GM21390 (cell line): ENCODE data around the gene ASCC3.
A peak's percentile ranks its signal among the peaks of the same experiment; 100 is the strongest.
"Not testable (repeated sequence)": the region's sequence is repeated elsewhere in the genome, so short reads cannot be mapped to it uniquely, and the experiment has no call there.

ENCODE experiments used
- ATAC-seq: cut with Tn5 transposase; IDR thresholded peaks from one replicate; pipeline ENCODE4 v1.9.1; 2021; ENCODE audit not compliant: unreplicated experiment

Gene ASCC3

GRCh38 chr6:100886076-100886475 lies 4.9 kb upstream of the ASCC3 start:
- no peak for ATAC-seq

DNA sequence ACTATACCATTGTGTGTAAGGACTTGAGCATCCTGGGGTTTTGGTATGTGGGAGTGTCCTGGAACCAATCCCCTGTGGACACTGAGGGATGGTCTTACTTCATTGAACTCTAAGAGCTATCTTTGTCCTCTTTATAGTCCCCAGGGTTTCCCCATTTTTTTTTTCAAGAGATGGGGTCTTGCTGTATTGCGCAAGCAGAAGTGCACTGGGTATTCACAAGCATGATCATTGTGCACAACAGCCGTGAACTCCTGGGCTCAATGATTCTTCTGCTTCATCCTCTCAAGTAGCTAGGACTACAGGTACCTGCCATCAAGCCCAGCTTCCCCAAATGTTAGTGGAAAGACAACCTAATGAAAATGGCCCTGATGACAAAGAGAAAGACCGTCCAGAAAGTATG lies 2.2 kb upstream of the ASCC3 start:
- ATAC-seq, result no peak

GRCh38 chr6:100881707-100882040 lies 545 bp upstream of the ASCC3 start:
- peak; percentile 22 for ATAC-seq

DNA sequence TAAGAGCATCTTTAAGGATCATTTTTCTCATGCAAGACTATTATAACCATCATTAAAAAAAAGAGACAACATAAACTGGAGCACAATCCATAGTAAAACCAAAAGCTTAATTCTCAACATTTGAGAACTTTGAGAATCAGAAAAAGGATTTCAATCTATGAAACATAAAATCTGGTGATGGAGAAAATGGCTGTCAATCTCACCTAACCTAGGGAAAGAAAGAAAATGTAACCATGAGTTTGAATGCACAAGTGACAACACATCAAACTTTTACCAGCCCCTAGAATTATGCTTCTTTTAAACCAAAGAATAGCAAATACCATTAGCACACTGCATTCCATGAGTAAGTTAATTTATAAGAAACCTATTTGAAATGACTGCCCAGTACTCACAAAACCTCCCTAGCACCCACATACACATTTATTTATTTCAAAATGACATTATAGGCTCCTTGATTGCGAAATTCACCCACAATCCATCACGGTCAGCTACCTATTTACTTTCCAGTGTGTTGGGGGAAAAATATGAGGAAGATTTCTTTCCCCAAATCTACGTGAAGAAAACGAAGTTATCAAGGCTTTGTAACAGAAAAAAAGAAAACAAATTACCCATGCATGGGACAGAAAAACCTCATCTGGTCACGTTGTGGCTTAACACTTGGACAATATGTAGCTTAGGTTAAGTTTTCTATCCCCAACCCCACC lies 828 bp downstream of the ASCC3 start:
- no peak for ATAC-seq

DNA sequence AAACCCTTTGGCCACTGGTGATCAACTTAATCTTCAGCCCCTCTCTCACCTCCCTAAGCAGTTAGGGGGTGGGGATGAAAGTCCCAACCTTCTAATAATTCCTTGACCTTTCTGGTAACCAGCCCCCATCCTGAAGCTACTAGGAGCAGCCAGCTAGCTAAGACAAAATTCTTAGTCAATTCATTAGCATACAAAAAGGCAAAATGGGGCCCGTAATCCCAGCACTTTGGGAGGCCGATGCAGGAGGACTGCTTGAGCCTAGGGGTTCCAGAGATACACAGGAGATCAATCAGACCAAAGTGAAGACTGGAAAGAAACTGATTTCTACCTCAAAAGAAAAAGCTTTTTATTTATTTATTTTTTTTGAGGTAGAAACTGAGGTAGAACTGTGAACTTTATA lies 1.8 kb downstream of the ASCC3 start:
- no peak for ATAC-seq

DNA sequence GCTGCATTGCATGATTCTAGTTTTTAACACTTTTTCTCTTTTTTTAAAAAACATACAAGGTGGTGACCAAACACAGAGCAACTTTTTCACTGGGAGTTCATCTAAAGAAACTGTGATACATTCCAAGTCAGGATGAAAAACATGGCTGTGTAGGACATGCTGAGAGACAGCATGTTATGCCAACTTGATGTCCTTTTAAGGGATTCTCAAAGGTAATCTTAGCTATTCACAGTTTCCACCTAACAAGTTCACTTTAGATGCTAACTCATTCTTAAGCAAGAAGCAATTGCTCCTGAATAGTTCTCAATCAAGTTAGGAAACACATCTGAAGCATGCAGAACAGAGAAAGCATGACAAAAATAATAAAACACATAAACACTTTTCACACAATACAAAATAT lies 3.3 kb downstream of the ASCC3 start:
- no peak for ATAC-seq

DNA sequence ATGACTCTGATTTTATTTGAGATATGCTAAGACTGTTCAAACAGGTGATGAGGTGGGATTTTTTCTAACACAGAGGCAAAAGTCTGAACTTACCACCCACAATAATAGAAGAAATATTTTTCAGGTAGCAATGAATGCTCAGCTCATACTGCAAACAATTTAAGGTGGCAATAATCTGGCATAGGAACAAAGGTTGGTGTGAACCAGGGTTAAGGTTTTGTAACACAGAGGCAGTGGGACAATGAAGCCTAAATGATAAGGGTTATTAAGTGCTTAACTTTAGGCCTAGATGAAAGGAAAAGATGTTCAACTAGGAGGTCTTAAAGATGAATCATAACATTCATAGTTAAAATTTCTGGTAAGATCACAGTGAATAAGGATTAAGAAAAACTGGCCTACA lies 4.9 kb downstream of the ASCC3 start:
- ATAC-seq, result no peak

GRCh38 chr6:100865525-100865924 lies 15.6 kb downstream of the ASCC3 start:
- ATAC-seq, result no peak

- ATAC-seq, result no peak
Measured at GRCh38 chr6:100862063-100862462, 19.1 kb downstream of the ASCC3 start.

DNA sequence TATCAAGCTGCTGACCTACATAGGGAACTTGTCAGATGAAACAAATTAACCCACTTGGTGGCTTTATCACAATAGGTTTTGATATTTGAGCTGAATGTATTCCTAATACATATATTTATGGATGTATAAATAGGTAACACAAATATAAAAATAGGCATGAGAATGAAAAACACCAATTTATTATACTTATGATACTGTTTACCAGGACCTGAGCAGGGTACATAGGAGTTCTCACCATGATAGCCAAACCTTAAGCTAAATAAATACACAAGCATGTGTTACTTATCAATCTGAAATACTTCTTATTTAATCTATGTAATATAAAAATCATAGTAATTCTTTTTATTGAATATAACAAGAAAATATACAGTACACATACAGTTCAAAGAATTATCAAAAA lies 25.0 kb downstream of the ASCC3 start:
- ATAC-seq, result no peak

GRCh38 chr6:100851819-100852218 lies 29.3 kb downstream of the ASCC3 start:
- no peak for ATAC-seq

GRCh38 chr6:100850174-100850573 lies 31.0 kb downstream of the ASCC3 start:
- ATAC-seq, result no peak

DNA sequence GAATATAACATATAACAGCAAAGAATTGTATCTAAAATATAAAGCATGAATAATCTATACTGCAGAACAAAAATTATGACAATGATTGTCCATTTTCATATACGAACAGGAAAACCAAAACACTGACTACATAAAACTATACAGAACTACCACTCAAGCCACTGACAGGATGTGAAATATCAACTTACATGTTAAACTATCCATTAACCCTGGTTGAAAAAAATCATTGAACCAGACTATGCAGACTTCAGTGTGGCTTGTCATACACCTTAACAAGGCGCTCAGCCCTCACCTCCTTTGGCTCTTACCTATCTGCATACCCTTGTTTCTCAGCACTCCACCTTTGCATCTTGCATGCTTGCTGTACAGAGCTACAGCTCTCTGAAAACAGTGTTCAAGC lies 34.9 kb downstream of the ASCC3 start:
- ATAC-seq, result no peak

DNA sequence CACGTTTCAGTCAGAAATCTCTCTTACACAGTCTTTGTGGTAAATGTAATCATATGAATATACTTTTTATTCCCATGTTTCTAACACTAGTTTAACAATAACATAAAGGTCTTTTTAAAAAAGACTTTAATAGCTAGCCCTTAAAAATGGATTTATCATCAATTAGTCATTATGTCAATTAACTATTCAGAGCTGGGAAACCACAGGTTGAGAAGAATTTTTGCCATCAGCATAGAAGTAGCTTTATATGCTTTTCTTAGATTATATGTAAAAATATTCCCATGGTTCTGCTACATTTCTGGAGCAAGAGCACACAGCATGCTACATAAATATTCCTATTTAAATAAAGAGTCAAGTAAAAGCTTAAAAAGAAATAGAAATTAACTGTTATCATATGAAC lies 35.5 kb downstream of the ASCC3 start:
- no peak for ATAC-seq

DNA sequence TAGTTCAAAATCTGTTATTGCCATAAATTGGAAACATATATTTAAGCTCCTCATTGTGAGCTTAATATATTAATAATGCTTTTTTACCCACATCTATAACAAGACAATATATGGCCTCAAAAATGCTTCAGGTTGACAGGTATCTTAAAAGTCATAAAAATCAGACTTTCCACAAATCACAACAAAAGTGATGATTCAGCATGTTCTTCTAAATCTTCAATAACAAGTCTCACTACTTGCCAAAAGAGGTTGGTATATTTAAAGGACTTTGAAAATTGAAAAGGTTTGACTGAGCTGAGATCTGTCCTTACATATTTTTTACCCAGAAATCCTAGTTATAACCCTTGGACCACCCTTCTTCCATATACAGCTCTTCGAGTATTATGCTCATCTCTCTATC lies 41.7 kb downstream of the ASCC3 start:
- ATAC-seq, result no peak

- no peak for ATAC-seq
Measured at GRCh38 chr6:100838011-100838410, 43.1 kb downstream of the ASCC3 start.

GRCh38 chr6:100833972-100834574 lies 47.1 kb downstream of the ASCC3 start:
- ATAC-seq, result no peak

GRCh38 chr6:100829077-100829595 lies 52.0 kb downstream of the ASCC3 start:
- not testable (repeated sequence) for ATAC-seq

DNA sequence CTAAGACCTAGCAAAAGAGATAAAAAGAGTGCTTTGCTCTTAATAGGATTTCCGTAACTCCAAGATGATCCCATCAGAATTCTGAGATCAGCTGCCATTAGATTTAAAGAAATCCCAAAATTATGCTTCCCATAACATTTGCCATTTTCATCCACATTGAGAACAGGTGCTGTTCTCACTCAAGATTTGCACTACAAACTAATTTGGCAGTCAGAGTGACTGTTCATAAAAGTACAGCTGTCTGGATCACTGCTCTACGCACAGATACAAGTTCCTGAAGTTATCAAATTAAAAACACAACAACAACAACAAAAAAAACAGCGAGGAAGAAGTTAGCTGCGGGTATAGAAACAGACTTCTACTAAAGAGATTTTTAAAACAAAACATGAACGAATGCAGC lies 58.1 kb downstream of the ASCC3 start:
- ATAC-seq, result no peak

DNA sequence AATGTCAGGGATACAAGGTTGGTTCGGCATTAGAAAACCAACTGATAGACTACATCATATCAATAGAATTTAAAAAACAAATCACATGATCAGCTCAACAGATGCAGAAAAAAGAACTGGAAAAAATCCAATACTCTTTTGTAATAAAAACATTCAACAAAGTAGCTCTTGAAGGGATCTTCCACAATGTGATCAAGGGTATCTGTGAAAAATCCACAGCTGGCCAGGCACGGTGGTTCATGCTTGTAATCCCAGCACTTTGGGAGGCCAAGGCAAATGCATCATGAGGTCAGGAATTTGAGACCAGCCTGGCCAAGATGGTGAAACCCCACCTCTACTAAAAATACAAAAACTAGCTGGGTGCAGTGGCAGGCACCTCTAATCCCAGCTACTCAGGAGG lies 63.1 kb downstream of the ASCC3 start:
- no peak for ATAC-seq

- no peak for ATAC-seq
Measured at GRCh38 chr6:100810015-100810414, 71.1 kb downstream of the ASCC3 start.

GRCh38 chr6:100809346-100809745 lies 71.8 kb downstream of the ASCC3 start:
- peak; percentile 58 for ATAC-seq
